SH-SY5Y (cell line): ENCODE data around the gene DIABLO.

Experiments used
- GATA2 ChIP-seq: IDR thresholded peaks from 2 replicates; pipeline ENCODE4 v1.6.1; 2011; ENCODE audit warnings: mild to moderate bottlenecking, low read depth, low read length
- GATA3 ChIP-seq: IDR thresholded peaks from 2 replicates; pipeline ENCODE4 v1.6.1; 2011; ENCODE audit warnings: low read depth, mild to moderate bottlenecking, low read length, moderate library complexity

- no peak for TF ChIP-seq GATA3
- TF ChIP-seq GATA2: no peak
Observed at GRCh38 chr12:122158700-122159285, 67.1 kb downstream of the DIABLO start.
